Thyroid gland (tissue), 4 donors: ENCODE data around the gene BRD2.
A peak's percentile ranks its signal among the peaks of the same experiment; 100 is the strongest.

Experiments used
- CTCF ChIP-seq, 6 experiments: fragments of 200-600 bp in 3 of 6; fragments of 450-650 bp in 3 of 6; sonication (generic) in 3 of 6; IDR thresholded peaks; one replicate each; pipeline ENCODE4 v1.5.1; 2016 to 2019; ENCODE audit warnings: antibody characterized with exemption in 6 of 6, mild to moderate bottlenecking in 2 of 6, inconsistent platforms in 1 of 6, moderate library complexity in 1 of 6
- POLR2A ChIP-seq, 2 donors: fragments of 450-650 bp; IDR thresholded peaks; one replicate each; pipeline ENCODE4 v1.6.1; 2017; ENCODE audit warnings: antibody characterized with exemption in 2 of 2, mild to moderate bottlenecking in 2 of 2, moderate library complexity in 1 of 2

GRCh38 chr6:32952817-32953739, 15.3 kb upstream of the BRD2 start, which contains the start of gene HLA-DMA:
- peak; percentile 41 to 83 (median 76) for TF ChIP-seq CTCF (IDR thresholded peaks at IDR 0.05)
- TF ChIP-seq POLR2A (IDR thresholded peaks at IDR 0.05): peak in 1 of 2 donors; percentile 71
